ENCODE measurements around the gene CDC45. TPM values are rescaled to one million over a fixed set of nuclear protein-coding genes. Genes with fewer than 3 reads are reported as not detected.

Gene CDC45
- total and polyA plus RNA-seq, 2 of the 13 experiments (the other 11 are each of a cell fraction or from before 2014, with no cell fraction given): 14.4 to 36.3 TPM

- TF ChIP-seq SRF (IDR thresholded peaks at IDR 0.05; ENCODE audit: low read depth, low read length) (peak; percentile 74; the same call in 1 of the 2 replicates), NR2F1 (CRISPR knock-in tag; IDR thresholded peaks at IDR 0.05) (no peak), DZIP1 (CRISPR knock-in tag; IDR thresholded peaks at IDR 0.05) (peak; percentile 27), ZSCAN22 (CRISPR knock-in tag; IDR thresholded peaks at IDR 0.05) (no peak), ZFP62 (CRISPR knock-in tag; IDR thresholded peaks at IDR 0.05) (no peak), ZFP90 (CRISPR knock-in tag; IDR thresholded peaks at IDR 0.05; ENCODE audit: borderline replicate concordance) (peak; percentile 76), MLLT10 (CRISPR knock-in tag; IDR thresholded peaks at IDR 0.05) (no peak), ZNF253 (CRISPR knock-in tag; IDR thresholded peaks at IDR 0.05; ENCODE audit: borderline replicate concordance) (peak; percentile 59; the same call in 1 of the 2 replicates), ARID3A (IDR thresholded peaks at IDR 0.05; ENCODE audit: low read depth, low read length) (peak; percentile 64), PAF1 (CRISPR knock-in tag; IDR thresholded peaks at IDR 0.05) (no peak), ZKSCAN8 (CRISPR knock-in tag; IDR thresholded peaks at IDR 0.05; ENCODE audit: borderline replicate concordance) (peak; percentile 93; the same call in 1 of the 2 replicates), ZNF775 (CRISPR knock-in tag; IDR thresholded peaks at IDR 0.05; ENCODE audit: borderline replicate concordance) (no peak), ZC3H13 (CRISPR knock-in tag; IDR thresholded peaks at IDR 0.05) (peak; percentile 99), RAD51 (IDR thresholded peaks at IDR 0.05; ENCODE audit: borderline replicate concordance) (no peak), CAMTA2 (CRISPR knock-in tag; IDR thresholded peaks at IDR 0.05; ENCODE audit: borderline replicate concordance) (peak; percentile 86; the same call in 1 of the 2 replicates), CBX2 (IDR thresholded peaks at IDR 0.05; ENCODE audit: low read depth, low read length) (no peak), CBX2 (CRISPR knock-in tag; IDR thresholded peaks at IDR 0.05; ENCODE audit: low read depth) (no peak), ZNF556 (CRISPR knock-in tag; IDR thresholded peaks at IDR 0.05; ENCODE audit: borderline replicate concordance) (peak; percentile 78), TAF1 (CRISPR knock-in tag; IDR thresholded peaks at IDR 0.05) (peak; percentile 96), DDIT3 (CRISPR knock-in tag; IDR thresholded peaks at IDR 0.05) (no peak), MBNL3 (CRISPR knock-in tag; conservative IDR thresholded peaks at IDR 0.05) (no peak), ZKSCAN1 (IDR thresholded peaks at IDR 0.05; ENCODE audit: low read length) (peak; percentile 42; the same call in 1 of the 2 replicates), ZNF180 (CRISPR knock-in tag; IDR thresholded peaks at IDR 0.05; ENCODE audit: borderline replicate concordance, low read depth) (no peak), ZSCAN29 (CRISPR knock-in tag; conservative IDR thresholded peaks at IDR 0.05) (0 out of 2 replicates have a peak, but pooled peaks have one; percentile 20), DRAP1 (CRISPR knock-in tag; IDR thresholded peaks at IDR 0.05) (peak; percentile 94)
Observed at GRCh38 chr22:19432133-19432851, 47.4 kb upstream of the CDC45 start, which contains the start of gene MRPL40 (continued).

Measured in HepG2 (cell line).